K562 (cell line): ENCODE results near the gene TPO. TPM values are rescaled to one million over a fixed set of nuclear protein-coding genes. Genes with fewer than 3 reads are reported as not detected.

Experiments
- ATAC-seq: fragments of 200-7000 bp; cut with Tn5 transposase; 3 replicates; pipeline ENCODE4 v1.9.1; 2020; ENCODE audit warnings: moderate library complexity
- BruUV-seq: library from RNA; stranded (reverse); fragments of 400-500 nt; replicated peaks from 2 replicates; lab custom pipeline; 2021; lab: Mats Ljungman, UMichigan
- CTCF ChIA-PET: fragments of 300-600 bp; formaldehyde crosslinking; extraction: SDS; loops from one replicate; lab custom pipeline; 2021; ENCODE audit warnings: low intra/inter-chr PET ratio; lab: Yijun Ruan, JAX
- POLR2A ChIA-PET: fragments of 300-600, 350-650 bp; sonication (Branson Sonifier 250); formaldehyde crosslinking; extraction: SDS; loops from one replicate; lab custom pipeline; 2021; ENCODE audit warnings: antibody characterized with exemption, inconsistent platforms; lab: Yijun Ruan, JAX
- DNase-seq, 4 experiments: peaks; one replicate each; pipeline versions ENCODE4 v3.0.0 to v3.0.0-alpha.2; 2011 to 2018; ENCODE audit warnings: low spot score in 3 of 4, mixed read lengths in 3 of 4; ENCODE audit errors: extremely low read depth in 1 of 4
- FAIRE-seq: peaks from 2 replicates; lab custom pipeline; 2011; peaks lifted over from hg19 to GRCh38; lab: Jason Lieb, UNC
- H2AFZ ChIP-seq: 2 replicates; pipeline ENCODE4 v1.6.0; 2011; ENCODE audit warnings: low read depth, low read length, control low read depth, inconsistent platforms
- H3K27ac ChIP-seq: fragments of 200-600 bp; 3 replicates; pipeline ENCODE4 v1.8.0; 2011; ENCODE audit warnings: low read depth, mild to moderate bottlenecking, control low read depth, inconsistent platforms, low read length, moderate library complexity, mixed read lengths; ENCODE audit errors: extremely low read depth
- H3K27me3 ChIP-seq, 2 experiments: fragments of 300-600 bp in 1 of 2; 2 replicates in 1 of 2; 3 replicates in 1 of 2; pipeline versions ENCODE4 v1.6.0 to v1.8.0; 2011; ENCODE audit warnings: inconsistent platforms in 2 of 2, low read length in 2 of 2, mild to moderate bottlenecking in 1 of 2, mixed read lengths in 1 of 2, moderate library complexity in 1 of 2; ENCODE audit not compliant: control insufficient read depth in 2 of 2, insufficient read depth in 2 of 2
- H3K36me3 ChIP-seq: fragments of 300-600 bp; 3 replicates; pipeline ENCODE4 v1.8.0; 2011; ENCODE audit warnings: mild to moderate bottlenecking, low read length, inconsistent platforms; ENCODE audit not compliant: control insufficient read depth, insufficient read depth
- H3K4me1 ChIP-seq, 2 experiments: fragments of 200-600 bp in 1 of 2; replicated peaks in 1 of 2; 2 replicates in 1 of 2; 3 replicates in 1 of 2; pipeline versions ENCODE4 v1.5.1 to v1.8.0; 2011; ENCODE audit warnings: inconsistent platforms in 2 of 2, low read length in 2 of 2, mild to moderate bottlenecking in 1 of 2, mixed read lengths in 1 of 2, moderate library complexity in 1 of 2; ENCODE audit not compliant: control insufficient read depth in 2 of 2, insufficient read depth in 2 of 2
- H3K4me2 ChIP-seq: 2 replicates; pipeline ENCODE4 v1.6.1; 2011; ENCODE audit warnings: low read length, control low read depth, inconsistent platforms, mixed read lengths; ENCODE audit not compliant: insufficient read depth
- H3K4me3 ChIP-seq: fragments of 200-600 bp; sonication (generic), shearing (Covaris generic); 2 replicates; pipeline ENCODE4 v1.5.1; 2016; ENCODE audit warnings: control low read depth, inconsistent platforms
- H3K79me2 ChIP-seq: fragments of 200-600 bp; 3 replicates; pipeline ENCODE4 v1.8.0; 2011; ENCODE audit warnings: low read length, inconsistent platforms; ENCODE audit not compliant: control insufficient read depth, insufficient read depth
- H3K9ac ChIP-seq, 2 experiments: 2 replicates each; pipeline versions ENCODE4 v1.6.0 to v1.6.1; 2011; ENCODE audit warnings: low read depth in 2 of 2, low read length in 2 of 2, control low read depth in 1 of 2, inconsistent platforms in 1 of 2, mild to moderate bottlenecking in 1 of 2, mixed read lengths in 1 of 2; ENCODE audit not compliant: insufficient read depth in 1 of 2
- H3K9me1 ChIP-seq: one replicate; pipeline ENCODE4 v1.6.0; 2011; ENCODE audit warnings: inconsistent platforms, mild to moderate bottlenecking, low read length, moderate library complexity; ENCODE audit not compliant: control insufficient read depth, insufficient read depth
- H3K9me3 ChIP-seq: replicated peaks from 2 replicates; pipeline ENCODE4 v1.5.1; 2011; ENCODE audit warnings: low read depth, low read length, inconsistent platforms; ENCODE audit not compliant: control insufficient read depth, insufficient read depth
- H4K20me1 ChIP-seq: replicated peaks from 2 replicates; pipeline ENCODE4 v1.6.1; 2011; ENCODE audit warnings: low read length, inconsistent platforms, mixed read lengths; ENCODE audit not compliant: control insufficient read depth, insufficient read depth
- CHD2 ChIP-seq: IDR thresholded peaks from 2 replicates; pipeline ENCODE4 v1.6.1; 2011; ENCODE audit warnings: low read depth, low read length
- CREB3 ChIP-seq: fragments of 450-650 bp; conservative IDR thresholded peaks from 2 replicates; pipeline ENCODE4 v1.6.1; 2016; ENCODE audit warnings: missing genetic modification characterization, low read depth, mild to moderate bottlenecking, missing compliant biosample characterization, moderate library complexity
- ID3 ChIP-seq, 2 experiments: fragments of 250-450 bp in 1 of 2; fragments of 450-650 bp in 1 of 2; sonication (Bioruptor Pico) in 1 of 2; IDR thresholded peaks; 2 replicates each; pipeline versions ENCODE4 v1.6.1 to v1.8.0; 2016 to 2021; ENCODE audit warnings: mild to moderate bottlenecking in 2 of 2, moderate library complexity in 2 of 2, missing compliant biosample characterization in 1 of 2, missing genetic modification characterization in 1 of 2
- SMC3 ChIP-seq: conservative IDR thresholded peaks from 2 replicates; pipeline ENCODE4 v1.6.1; 2011; ENCODE audit warnings: low read depth, low read length, improper control_type of control experiment; ENCODE audit not compliant: insufficient read depth
- ZNF263 ChIP-seq: sonication (generic); formaldehyde crosslinking; IDR thresholded peaks from 2 replicates; pipeline ENCODE4 v1.8.0; 2022; ENCODE audit warnings: mild to moderate bottlenecking, missing genetic modification reagents, borderline replicate concordance
- ZNF75A ChIP-seq: fragments of 450-650 bp; formaldehyde crosslinking; IDR thresholded peaks from 2 replicates; pipeline ENCODE4 v1.4.0; 2020; ENCODE audit warnings: mild to moderate bottlenecking
- WGBS: fragments of 100-300 bp; shearing (Covaris generic); methylation state at CpG from one replicate; pipeline ENCODE4 v1.1.6; 2016; ENCODE audit warnings: low coverage, mixed read lengths; ENCODE audit not compliant: insufficient coverage; ENCODE audit errors: missing lambda C conversion rate; 5-methylcytosine and 5-hydroxymethylcytosine counted together
- in situ Hi-C: fragments of 300-500 bp; cut with MboI; formaldehyde crosslinking; loops from 4 replicates; pipeline ENCODE4 v1.15.0; 2018; ENCODE audit warnings: inconsistent platforms, mixed read lengths
- intact Hi-C: fragments of 100-400 bp; cut with micrococcal nuclease; formaldehyde crosslinking; loops from 2 replicates; pipeline ENCODE4 v1.14.2; 2022
- polyA plus RNA-seq, 8 experiments: library from polyadenylated mRNA; depleted of rRNA in 4 of 8; stranded (reverse) in 5 of 8; unstranded in 3 of 8; fragments of >200 nt; fragmentation: Nextera tagmentation in 2 of 8; fragmentation: Illumina TruSeq in 1 of 8; extraction: Ambion mirVana in 2 of 8; extraction: Trizol in 1 of 8; gene quantifications; 2 replicates each; pipeline versions ENCODE4 v1.2.1 to v1.2.3, GENCODE V29; 2011 to 2014; ENCODE audit warnings: inconsistent platforms in 1 of 8, missing spikeins in 1 of 8
- total RNA-seq, 7 experiments: library from RNA; depleted of rRNA in 6 of 7; stranded (reverse); fragments of >200 nt in 6 of 7; fragmentation: Illumina TruSeq in 2 of 7; extraction: Trizol in 2 of 7; gene quantifications; 2 replicates each; pipeline versions ENCODE4 v1.2.1 to v1.2.3, GENCODE V29; 2011 to 2021; ENCODE audit warnings: low replicate concordance in 1 of 7

Gene TPO
- total and polyA plus RNA-seq, 9 of the 15 experiments (the other 6 are each of a cell fraction or from before 2014, with no cell fraction given) = not detected

- in situ Hi-C loops = no loop called here
- no peak for DNase-seq
- H3K27me3 ChIP-seq = peaks cover 0 to 11% of the 10 kb centered on the region in 2 experiments; a peak in 2 of 5 replicates
- intact Hi-C loops = no loop called here
- H2AFZ ChIP-seq = no peak overlapping the region
- no peaks in the 10 kb centered on the region for H3K9me1 ChIP-seq
- 0 out of 2 replicates have a peak, but pooled peaks cover 4% of the 10 kb centered on the region for H4K20me1 ChIP-seq
- ATAC-seq = no peak
- FAIRE-seq = no peak
- TF ChIP-seq ID3 (CRISPR knock-in tag; IDR thresholded peaks at IDR 0.05) (no peak), ID3 (tag; IDR thresholded peaks at IDR 0.05) (no peak)
- no TSS peak for BruUV-seq
- no peaks in the 10 kb centered on the region for H3K79me2 ChIP-seq
- H3K9ac ChIP-seq = no peak overlapping the region
- whole genome bisulfite sequencing = 0% methylated on average over 9 of the region's 11 CpGs
- H3K9me3 ChIP-seq = no peaks in the 10 kb centered on the region
- H3K4me1 ChIP-seq = no peaks in the 10 kb centered on the region
- no peak overlapping the region for H3K4me2 ChIP-seq
- H3K27ac ChIP-seq = no peak overlapping the region
- H3K4me3 ChIP-seq = no peak overlapping the region
- no peaks in the 10 kb centered on the region for H3K36me3 ChIP-seq
- ChIA-PET POLR2A (no interaction called here), CTCF (no interaction called here)
Observed at GRCh38 chr2:1437101-1437500, 23.8 kb downstream of the TPO start.

GRCh38 chr2:1437537-1437936, 24.3 kb downstream of the TPO start:
- Histone ChIP-seq H3K9me1 (no peaks in the 10 kb centered on the region), H2AFZ (no peak overlapping the region), H3K27ac (no peak overlapping the region), H3K4me3 (no peak overlapping the region), H3K9me3 (no peaks in the 10 kb centered on the region), H3K9ac (no peak overlapping the region)
- intact Hi-C loops = no loop called here
- 0% methylated on average over 4 of the region's 4 CpGs for WGBS
- no peak for FAIRE-seq
- POLR2A ChIA-PET = no interaction called here
- no peak for TF ChIP-seq CREB3 (tag)
- no peak for TF ChIP-seq ZNF263 (CRISPR knock-in tag)
- no peak for TF ChIP-seq SMC3
- no peak for TF ChIP-seq ZNF75A
- no peak for TF ChIP-seq CHD2
- TF ChIP-seq, all 486 proteins: peak for 0
- 0 out of 2 replicates have a peak, but pooled peaks cover 4% of the 10 kb centered on the region for H4K20me1 ChIP-seq
- no peaks in the 10 kb centered on the region for H3K79me2 ChIP-seq
- no peaks in the 10 kb centered on the region for H3K36me3 ChIP-seq
- H3K4me1 ChIP-seq = no peaks in the 10 kb centered on the region
- H3K4me2 ChIP-seq = no peak overlapping the region
- no peak for DNase-seq
- CTCF ChIA-PET = no interaction called here
- H3K27me3 ChIP-seq = peaks cover 0 to 11% of the 10 kb centered on the region in 2 experiments; a peak in 2 of 5 replicates
- in situ Hi-C loops = no loop called here
- no peak for ATAC-seq
- BruUV-seq = no TSS peak
